SU-DHL-6 (cell line): ENCODE measurements around the gene ALKBH5.

Source experiments
- EZH2phosphoT487 ChIP-seq: fragments of 200-600 bp; sonication (generic), shearing (Covaris generic); conservative IDR thresholded peaks from 2 replicates; pipeline ENCODE4 v1.6.1; 2018; ENCODE audit warnings: mild to moderate bottlenecking, antibody characterized with exemption, low read length, moderate library complexity, mixed read lengths
- TF ChIP-seq, protein P1 (sequence below): fragments of 200-600 bp; sonication (generic); IDR thresholded peaks from one replicate; pipeline ENCODE4 v1.5.1; 2017; ENCODE audit warnings: antibody characterized with exemption, mild to moderate bottlenecking, low read length, moderate library complexity; ENCODE audit not compliant: insufficient read depth, poor library complexity, severe bottlenecking

DNA sequence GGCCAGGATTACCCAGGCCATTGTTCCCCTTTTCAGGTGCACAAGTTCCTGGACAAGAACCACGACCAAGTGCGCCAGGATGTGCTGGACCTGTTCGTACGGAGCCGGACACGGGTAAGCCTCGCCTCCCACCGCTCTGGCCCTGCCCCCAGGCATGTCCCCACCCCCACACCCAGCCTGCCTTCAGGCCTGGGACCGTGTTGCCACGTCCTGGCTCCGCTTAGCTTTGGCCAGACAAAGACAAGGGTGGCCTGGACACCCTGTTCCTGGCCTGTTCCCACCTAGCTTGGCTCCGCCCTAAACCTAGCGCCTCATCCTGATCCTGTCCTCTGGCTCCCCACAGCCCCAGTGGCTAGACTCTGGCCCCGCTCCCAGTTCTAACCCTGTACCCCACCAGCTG, 44.1 kb upstream of the ALKBH5 start:
- TF ChIP-seq, protein P1, sequence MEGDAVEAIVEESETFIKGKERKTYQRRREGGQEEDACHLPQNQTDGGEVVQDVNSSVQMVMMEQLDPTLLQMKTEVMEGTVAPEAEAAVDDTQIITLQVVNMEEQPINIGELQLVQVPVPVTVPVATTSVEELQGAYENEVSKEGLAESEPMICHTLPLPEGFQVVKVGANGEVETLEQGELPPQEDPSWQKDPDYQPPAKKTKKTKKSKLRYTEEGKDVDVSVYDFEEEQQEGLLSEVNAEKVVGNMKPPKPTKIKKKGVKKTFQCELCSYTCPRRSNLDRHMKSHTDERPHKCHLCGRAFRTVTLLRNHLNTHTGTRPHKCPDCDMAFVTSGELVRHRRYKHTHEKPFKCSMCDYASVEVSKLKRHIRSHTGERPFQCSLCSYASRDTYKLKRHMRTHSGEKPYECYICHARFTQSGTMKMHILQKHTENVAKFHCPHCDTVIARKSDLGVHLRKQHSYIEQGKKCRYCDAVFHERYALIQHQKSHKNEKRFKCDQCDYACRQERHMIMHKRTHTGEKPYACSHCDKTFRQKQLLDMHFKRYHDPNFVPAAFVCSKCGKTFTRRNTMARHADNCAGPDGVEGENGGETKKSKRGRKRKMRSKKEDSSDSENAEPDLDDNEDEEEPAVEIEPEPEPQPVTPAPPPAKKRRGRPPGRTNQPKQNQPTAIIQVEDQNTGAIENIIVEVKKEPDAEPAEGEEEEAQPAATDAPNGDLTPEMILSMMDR = no peak
- no peak for TF ChIP-seq EZH2phosphoT487
